HCT116 (cell line): ENCODE data around the gene B4GALT3. TPM values are rescaled to one million over a fixed set of nuclear protein-coding genes. Genes with fewer than 3 reads are reported as not detected.

Experiments
- ATAC-seq: fragments of 200-7000 bp; cut with Tn5 transposase; 2 replicates; pipeline ENCODE4 v1.9.1; 2020; ENCODE audit warnings: mild to moderate bottlenecking, moderate library complexity
- BruUV-seq: library from RNA; stranded (reverse); fragments of 400-500 nt; replicated peaks from 2 replicates; lab custom pipeline; 2021; lab: Mats Ljungman, UMichigan
- CTCF ChIA-PET: fragments of 300-600 bp; sonication (Branson Sonifier 250); formaldehyde crosslinking; loops from one replicate; lab custom pipeline; 2021; ENCODE audit warnings: antibody characterized with exemption; lab: Charles Lee
- POLR2A ChIA-PET: fragments of 300-600, 350-600 bp; sonication (Branson Sonifier 250); formaldehyde crosslinking; loops from one replicate; lab custom pipeline; 2021; ENCODE audit warnings: antibody characterized with exemption; lab: Charles Lee
- RAD21 ChIA-PET, 2 experiments: fragments of 300-600 bp; sonication (Branson Sonifier 250); formaldehyde crosslinking; loops; one replicate each; lab custom pipeline; 2023; ENCODE audit warnings: low total read pairs in 2 of 2; ENCODE audit not compliant: uncharacterized antibody in 2 of 2, unreplicated experiment in 2 of 2, low non-redundant PET in 1 of 2; lab: Charles Lee
- DNase-seq: peaks from one replicate; pipeline ENCODE4 v3.0.0-alpha.2; 2010; ENCODE audit warnings: low read depth, low spot score
- H2AFZ ChIP-seq: fragments of 200-600 bp; shearing (Covaris generic), sonication (generic); 2 replicates; pipeline ENCODE4 v1.6.1; 2017; ENCODE audit warnings: low read depth, mixed run types, mixed read lengths, antibody characterized with exemption, low read length; ENCODE audit not compliant: poor library complexity, severe bottlenecking
- H3K27ac ChIP-seq: 2 replicates; pipeline ENCODE4 v1.5.1; 2012; ENCODE audit warnings: low read depth, low read length
- H3K27me3 ChIP-seq: fragments of 200-600 bp; sonication (generic); 2 replicates; pipeline ENCODE4 v1.6.1; 2016; ENCODE audit warnings: mixed run types, low read length, mixed read lengths; ENCODE audit not compliant: insufficient read depth
- H3K36me3 ChIP-seq, 2 experiments: fragments of 200-500 bp in 1 of 2; fragments of 200-600 bp in 1 of 2; sonication (Bioruptor generic) in 1 of 2; sonication (generic) in 1 of 2; 2 replicates each; pipeline versions ENCODE4 v1.5.1 to v1.6.1; 2014 to 2016; ENCODE audit warnings: low read length in 2 of 2, inconsistent platforms in 1 of 2, mixed read lengths in 1 of 2, mixed run types in 1 of 2; ENCODE audit not compliant: insufficient read depth in 2 of 2, control insufficient read depth in 1 of 2
- H3K4me1 ChIP-seq, 2 experiments: fragments of 200-600 bp in 1 of 2; sonication (generic) in 1 of 2; 2 replicates each; pipeline versions ENCODE4 v1.5.1 to v1.6.1; 2012 to 2017; ENCODE audit warnings: low read length in 2 of 2, inconsistent platforms in 1 of 2, mild to moderate bottlenecking in 1 of 2, mixed read lengths in 1 of 2, mixed run types in 1 of 2, moderate library complexity in 1 of 2; ENCODE audit not compliant: insufficient read depth in 2 of 2, control insufficient read depth in 1 of 2
- H3K4me2 ChIP-seq: fragments of 200-600 bp; sonication (generic); 2 replicates; pipeline ENCODE4 v1.6.1; 2017; ENCODE audit warnings: mixed run types, low read length, mixed read lengths
- H3K4me3 ChIP-seq, 2 experiments: fragments of 200-600 bp in 1 of 2; sonication (generic) in 1 of 2; replicated peaks in 1 of 2; 2 replicates each; pipeline ENCODE4 v1.5.1; 2011 to 2016; ENCODE audit warnings: low read length in 2 of 2, control low read depth in 1 of 2, low read depth in 1 of 2, mild to moderate bottlenecking in 1 of 2, mixed read lengths in 1 of 2, mixed run types in 1 of 2
- H3K79me2 ChIP-seq: fragments of 200-600 bp; sonication (generic); 2 replicates; pipeline ENCODE4 v1.6.1; 2017; ENCODE audit warnings: mild to moderate bottlenecking, mixed run types, low read length, moderate library complexity, mixed read lengths; ENCODE audit not compliant: insufficient read depth
- H3K9ac ChIP-seq: fragments of 200-600 bp; sonication (generic); 2 replicates; pipeline ENCODE4 v1.6.1; 2016; ENCODE audit warnings: low read length, mixed read lengths
- H3K9me2 ChIP-seq: fragments of 200-600 bp; sonication (generic), shearing (Covaris generic); 2 replicates; pipeline ENCODE4 v1.6.1; 2017; ENCODE audit warnings: mixed run types, mild to moderate bottlenecking, moderate library complexity; ENCODE audit not compliant: insufficient read depth
- H3K9me3 ChIP-seq, 2 experiments: fragments of 200-500 bp in 1 of 2; fragments of 200-600 bp in 1 of 2; sonication (Bioruptor generic) in 1 of 2; sonication (generic) in 1 of 2; 2 replicates each; pipeline ENCODE4 v1.6.1; 2014 to 2017; ENCODE audit warnings: low read length in 2 of 2, mixed read lengths in 2 of 2, inconsistent platforms in 1 of 2, low read depth in 1 of 2, mild to moderate bottlenecking in 1 of 2, mixed run types in 1 of 2, moderate library complexity in 1 of 2; ENCODE audit not compliant: control insufficient read depth in 1 of 2, insufficient read depth in 1 of 2
- H4K20me1 ChIP-seq: fragments of 200-600 bp; sonication (generic), shearing (Covaris generic); 2 replicates; pipeline ENCODE4 v1.6.1; 2017; ENCODE audit warnings: mixed run types, mild to moderate bottlenecking, moderate library complexity; ENCODE audit not compliant: insufficient read depth
- ATF3 ChIP-seq: IDR thresholded peaks from 2 replicates; pipeline ENCODE4 v1.6.1; 2012
- CBX3 ChIP-seq: IDR thresholded peaks from 2 replicates; pipeline ENCODE4 v1.6.1; 2012; ENCODE audit warnings: low read depth
- CEBPB ChIP-seq: IDR thresholded peaks from 2 replicates; pipeline ENCODE4 v1.6.1; 2012; ENCODE audit warnings: low read depth
- EZH2 ChIP-seq: fragments of 200-600 bp; sonication (generic); IDR thresholded peaks from 2 replicates; pipeline ENCODE4 v1.6.1; 2017; ENCODE audit warnings: antibody characterized with exemption, mixed run types
- RAD21 ChIP-seq: IDR thresholded peaks from 2 replicates; pipeline ENCODE4 v1.6.1; 2012; ENCODE audit warnings: low read depth, mild to moderate bottlenecking
- intact Hi-C: fragments of 100-400 bp; cut with micrococcal nuclease; formaldehyde crosslinking; loops from 2 replicates; pipeline ENCODE4 v1.10.0; 2022
- total RNA-seq: library from RNA; stranded (reverse); gene quantifications from one replicate; pipeline ENCODE4 v1.2.1, GENCODE V29; 2021; ENCODE audit not compliant: unreplicated experiment

The B4GALT3 gene
- total RNA-seq, 1 experiment from 2014 or later, result 53.7 TPM

GRCh38 chr1:161219078-161219892 is 42.0 kb upstream of the B4GALT3 start:
- intact Hi-C loops, result no loop called here
- Histone ChIP-seq H3K4me3 (no peak overlapping the region), H4K20me1 (no peaks in the 10 kb centered on the region), H3K79me2 (no peaks in the 10 kb centered on the region), H2AFZ (no peak overlapping the region), H3K4me2 (no peak overlapping the region), H3K27me3 (no peaks in the 10 kb centered on the region), H3K9ac (no peak overlapping the region), H3K9me3 (no peaks in the 10 kb centered on the region), H3K9me2 (0 out of 2 replicates have a peak, but pooled peaks cover 3% of the 10 kb centered on the region), H3K27ac (no peak overlapping the region), H3K36me3 (peaks cover 2 to 4% of the 10 kb centered on the region in 2 experiments; a peak in 2 of 4 replicates), H3K4me1 (no peaks in the 10 kb centered on the region)
- TF ChIP-seq RAD21, result no peak
- TF ChIP-seq ATF3, result no peak
- TF ChIP-seq CEBPB, result no peak
- ChIA-PET POLR2A (no interaction called here), RAD21 (no interaction called here), CTCF (no interaction called here)
- ATAC-seq, result no peak
- no TSS peak for BruUV-seq
- no peak for DNase-seq

GRCh38 chr1:161218301-161219077 is 41.2 kb upstream of the B4GALT3 start:
- no TSS peak for BruUV-seq
- Histone ChIP-seq H3K36me3 (peaks cover 10 to 12% of the 10 kb centered on the region in 2 experiments; a peak in 3 of 4 replicates), H3K9ac (no peak overlapping the region), H3K4me3 (no peak overlapping the region), H3K27ac (no peak overlapping the region), H4K20me1 (no peaks in the 10 kb centered on the region), H2AFZ (no peak overlapping the region), H3K4me2 (no peak overlapping the region)
- no peak for DNase-seq
- intact Hi-C loops, result no loop called here
- TF ChIP-seq CBX3 (no peak), EZH2 (no peak)
- TF ChIP-seq, all 23 proteins: peak for 0
- ATAC-seq, result no peak
- H3K9me3 ChIP-seq, result no peaks in the 10 kb centered on the region
- POLR2A ChIA-PET, result no interaction called here
- RAD21 ChIA-PET, result no interaction called here
- H3K79me2 ChIP-seq, result no peaks in the 10 kb centered on the region
- CTCF ChIA-PET, result no interaction called here
- H3K9me2 ChIP-seq, result 0 out of 2 replicates have a peak, but pooled peaks cover 3% of the 10 kb centered on the region
- H3K27me3 ChIP-seq, result no peaks in the 10 kb centered on the region
- no peaks in the 10 kb centered on the region for H3K4me1 ChIP-seq
